NCI-H446 treated with DMSO at 0.1 percent for 48 hours (cell line): ENCODE results near the gene ELFN1.
"Not testable (repeated sequence)": the region's sequence is repeated elsewhere in the genome, so short reads cannot be mapped to it uniquely, and the experiment has no call there.

Experiments used
- DNase-seq: peaks from one replicate; lab custom pipeline; 2025; lab: John Stamatoyannopoulos, UW

The ELFN1 gene

DNA sequence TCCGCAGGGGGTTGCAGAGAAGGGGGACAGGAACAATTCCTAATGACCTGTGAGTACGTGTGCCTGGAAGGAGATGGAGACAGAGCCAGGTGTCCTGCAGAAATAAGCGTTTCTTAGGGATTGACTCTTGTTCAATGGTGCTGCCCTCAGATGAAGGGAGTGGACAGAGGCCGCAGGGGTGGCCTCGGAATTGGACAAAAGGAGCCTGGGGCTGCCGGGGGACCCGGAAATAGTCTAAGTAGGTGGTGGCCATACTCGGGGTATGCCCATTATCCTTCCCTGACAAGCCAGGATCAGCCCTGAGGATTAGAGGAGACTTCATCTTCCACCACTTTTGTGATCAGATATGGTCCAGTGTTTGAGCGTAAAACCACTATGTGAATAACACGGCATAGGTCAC, 39.2 kb downstream of the ELFN1 start:
- DNase-seq: no peak

DNA sequence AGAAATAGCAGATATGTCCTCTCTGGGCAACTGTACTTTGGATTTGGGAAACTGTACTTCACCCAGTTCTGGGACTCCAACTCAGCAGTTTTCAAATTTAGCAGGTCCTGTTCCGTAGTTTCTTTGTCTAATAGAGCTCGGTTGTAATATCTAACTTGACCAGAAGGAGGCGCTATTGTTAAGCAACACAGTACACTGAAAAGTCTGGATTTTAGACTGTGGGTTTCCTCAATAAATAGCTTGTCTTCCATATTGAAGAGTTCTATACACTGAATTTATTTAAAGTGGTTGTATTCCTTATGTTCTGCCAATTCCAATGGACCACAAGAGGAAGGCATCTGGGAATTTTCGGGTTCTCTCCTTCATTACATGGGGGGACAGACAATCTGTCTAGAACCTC, 39.8 kb downstream of the ELFN1 start:
- no peak for DNase-seq

DNA sequence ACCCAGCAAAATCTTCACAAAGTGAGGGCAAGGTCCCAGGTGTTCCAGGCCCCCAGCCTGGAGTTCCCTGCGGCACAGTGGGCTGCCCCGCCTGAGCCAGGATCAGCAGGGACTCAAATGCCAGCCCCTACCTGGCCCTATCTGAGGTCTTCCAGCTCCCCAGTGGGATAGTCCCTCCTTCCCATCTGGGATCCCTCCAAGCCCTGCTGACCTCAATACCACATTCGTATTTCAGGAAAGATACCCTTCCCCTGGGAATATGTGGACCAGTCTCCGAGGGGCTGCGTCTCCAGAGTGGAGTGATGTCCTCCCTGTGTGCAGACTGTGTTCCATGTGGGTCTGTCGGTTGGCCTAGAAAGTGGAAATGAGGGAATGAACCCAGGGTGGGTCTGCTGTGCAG, 40.9 kb downstream of the ELFN1 start:
- no peak for DNase-seq

DNA sequence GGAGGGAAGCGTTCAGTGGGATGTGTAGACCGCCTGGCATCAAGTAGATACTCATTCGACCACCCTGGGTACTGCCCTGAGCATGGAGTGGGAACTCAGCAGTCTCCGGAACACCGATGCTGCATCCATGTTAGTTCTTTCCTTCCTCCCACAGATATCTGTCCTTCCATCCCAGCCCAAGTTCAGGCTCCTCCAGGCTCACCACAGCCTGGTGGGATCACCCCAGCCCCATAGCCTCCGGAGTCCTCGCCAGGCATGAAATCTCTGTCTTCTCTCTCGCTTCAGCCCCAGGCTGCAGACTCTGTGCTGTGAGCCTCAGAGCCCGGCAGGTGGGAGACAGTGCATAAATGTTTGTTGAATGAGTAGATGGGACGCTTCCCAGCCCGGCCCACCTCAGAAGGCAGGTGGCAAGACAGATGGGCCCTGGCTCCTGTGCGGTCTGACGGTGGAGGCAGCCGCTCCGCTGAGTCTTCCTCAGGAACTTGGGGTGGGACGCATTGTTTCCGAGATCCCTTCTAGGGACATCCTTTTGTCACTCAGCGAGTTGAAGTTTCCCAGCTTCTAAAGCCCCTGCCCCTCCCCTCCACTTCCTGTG, 42.9 kb downstream of the ELFN1 start:
- no peak for DNase-seq

DNA sequence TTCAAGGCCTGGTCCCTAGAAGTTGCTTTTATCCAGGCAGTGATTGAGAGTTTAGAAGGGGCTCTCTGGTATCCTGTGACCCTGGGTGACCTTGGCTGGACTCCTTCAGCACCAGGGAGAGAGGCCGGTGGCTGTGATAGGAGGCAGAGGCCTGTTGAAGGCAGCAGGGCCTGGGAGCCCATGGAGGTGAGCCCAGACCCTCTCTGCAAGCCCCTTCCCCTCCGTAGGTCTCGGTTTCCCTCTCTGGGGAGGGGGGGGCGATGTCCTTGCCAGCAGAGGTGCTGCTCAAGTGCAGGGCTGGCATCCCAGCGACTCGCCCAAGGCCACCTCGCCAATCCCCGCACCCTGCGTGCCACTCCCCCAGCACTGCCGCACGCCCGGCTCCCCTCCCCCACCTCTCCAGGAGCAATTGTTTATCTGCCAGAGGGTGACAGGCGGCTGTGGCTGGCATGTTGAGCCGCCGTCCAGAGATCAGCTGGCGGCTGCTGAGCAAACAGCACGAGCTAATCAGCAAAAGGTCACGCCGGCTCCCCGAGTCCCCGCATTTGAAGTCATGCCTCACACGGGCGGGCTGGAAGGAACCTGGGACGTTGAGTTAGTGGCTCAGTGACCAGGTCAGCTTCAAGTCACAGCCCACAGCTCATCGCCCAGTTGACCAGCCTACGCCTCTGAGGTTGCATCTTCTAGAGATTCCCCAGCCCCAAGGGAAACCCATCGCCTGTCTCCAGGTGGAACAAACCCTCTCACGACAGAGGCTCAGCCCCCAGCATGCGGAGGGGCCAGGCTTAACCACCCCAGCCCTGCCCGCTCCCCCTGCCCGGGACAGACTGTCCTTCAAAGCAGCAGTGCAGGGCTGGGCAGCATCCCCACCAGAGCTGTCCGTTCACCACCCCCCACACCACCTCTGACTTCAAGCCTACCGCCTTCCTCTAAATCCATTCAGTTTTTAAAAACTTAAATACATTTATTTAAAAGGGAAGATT, 43.7 kb downstream of the ELFN1 start:
- DNase-seq: no peak

DNA sequence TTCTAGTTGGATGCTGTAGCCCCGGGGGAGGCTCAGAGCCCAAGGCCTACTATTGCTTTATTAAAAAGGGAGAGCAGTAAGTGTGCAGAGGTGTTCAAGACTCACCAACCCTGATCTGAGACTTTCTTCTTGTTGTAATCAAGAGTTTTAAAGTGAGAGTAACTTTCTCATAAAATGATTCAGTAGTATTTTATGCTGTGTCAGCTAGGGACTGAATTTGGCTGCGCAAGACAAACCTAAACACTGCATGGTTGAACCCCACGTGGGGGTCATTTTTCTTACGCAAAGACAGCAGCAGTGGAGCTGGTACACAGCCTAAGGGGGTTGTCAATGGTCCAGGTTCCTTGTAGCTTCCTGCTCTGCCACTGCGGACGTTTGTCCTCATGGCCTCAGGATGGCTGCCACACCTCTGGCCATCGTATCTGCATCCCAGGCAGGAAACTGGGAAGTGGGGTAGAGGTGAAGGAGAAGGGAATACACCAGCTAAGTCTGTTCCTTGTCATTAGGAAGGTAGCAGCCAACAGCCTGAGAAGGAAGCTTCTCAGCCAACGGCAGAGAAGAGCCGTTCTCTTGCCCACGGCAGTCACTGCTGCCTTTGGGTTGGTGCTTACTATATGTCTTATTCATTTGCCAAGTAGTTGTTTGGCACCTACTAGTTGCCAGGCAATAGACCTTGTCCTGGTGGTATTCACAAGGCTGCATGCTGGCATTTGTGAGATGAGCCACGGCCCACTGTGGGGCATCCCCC, 44.7 kb downstream of the ELFN1 start:
- no peak for DNase-seq

DNA sequence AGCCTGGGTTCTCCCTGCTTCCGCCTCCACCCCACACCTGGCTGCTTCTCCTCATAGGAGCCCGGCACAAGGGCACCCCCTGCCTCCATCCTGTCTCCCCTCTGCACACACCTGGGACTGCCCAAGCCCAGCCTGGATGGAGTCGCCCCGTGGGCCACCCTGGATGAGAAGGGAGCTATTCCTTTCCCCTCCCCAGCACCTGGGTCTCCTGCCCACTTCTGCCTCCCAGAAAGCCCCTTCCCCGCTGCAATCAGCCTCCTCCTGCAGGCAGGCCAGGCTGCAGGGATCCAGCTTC, 45.2 kb downstream of the ELFN1 start:
- DNase-seq: no peak

DNA sequence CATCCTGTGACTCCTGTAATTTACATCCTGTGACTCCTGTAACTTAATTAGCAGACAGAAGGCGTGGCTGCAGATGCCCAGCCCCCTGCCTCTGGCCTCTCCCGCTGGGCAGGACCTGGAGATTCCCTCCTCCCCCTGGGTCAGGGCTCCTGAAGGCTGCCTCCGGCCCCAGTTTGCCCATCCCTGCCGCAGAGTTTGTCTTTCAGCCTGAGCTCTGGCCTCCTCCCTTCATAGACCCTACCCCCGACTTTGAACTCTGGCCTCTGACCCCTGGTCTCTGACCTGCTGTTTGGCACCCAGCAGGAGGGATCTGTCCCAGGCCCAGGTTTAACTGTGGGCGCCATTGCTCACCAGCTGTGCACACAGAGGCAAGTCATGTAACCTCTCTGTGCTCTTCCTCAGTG, 45.6 kb downstream of the ELFN1 start:
- DNase-seq: no peak

DNA sequence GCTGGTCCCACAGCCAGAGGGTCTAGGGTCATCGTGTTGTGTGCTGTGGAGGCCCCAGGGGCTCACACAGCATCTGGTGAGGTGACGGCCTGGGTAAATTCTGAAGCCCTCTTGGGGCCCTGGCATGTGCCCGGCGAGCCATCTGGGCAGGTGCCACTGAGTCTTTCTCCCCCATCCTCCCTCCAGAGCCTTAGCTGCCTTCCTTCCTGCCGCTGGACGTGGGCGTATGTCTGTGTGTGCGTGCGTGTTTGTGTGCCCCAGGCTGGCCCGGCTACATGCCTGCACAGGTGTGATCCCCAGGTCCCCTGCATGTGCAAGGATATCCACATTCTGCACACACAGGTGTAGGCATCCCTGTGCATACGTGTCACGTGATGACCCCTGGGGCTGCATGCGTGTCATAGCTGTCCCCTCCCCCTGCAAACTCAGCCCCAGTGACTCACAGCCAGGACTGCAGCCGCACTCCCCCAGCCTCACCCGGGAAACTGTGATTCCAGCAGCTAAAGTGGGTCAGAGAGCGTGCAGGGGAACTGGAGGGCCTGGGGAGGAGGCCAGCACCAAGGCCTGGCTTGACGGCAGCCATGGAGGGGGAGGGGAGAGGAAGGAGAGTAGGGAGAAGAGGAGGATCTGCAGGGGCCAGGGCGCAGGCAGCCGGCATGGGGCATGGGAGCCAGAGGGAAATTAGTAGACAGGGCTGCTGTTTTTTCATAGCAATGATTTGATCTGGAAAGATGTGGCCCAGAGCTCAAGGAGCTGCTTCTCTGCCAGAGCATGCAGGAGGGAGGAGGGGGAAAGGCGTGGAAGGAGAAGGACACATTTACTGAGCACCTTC, 46.4 kb downstream of the ELFN1 start:
- DNase-seq: no peak

DNA sequence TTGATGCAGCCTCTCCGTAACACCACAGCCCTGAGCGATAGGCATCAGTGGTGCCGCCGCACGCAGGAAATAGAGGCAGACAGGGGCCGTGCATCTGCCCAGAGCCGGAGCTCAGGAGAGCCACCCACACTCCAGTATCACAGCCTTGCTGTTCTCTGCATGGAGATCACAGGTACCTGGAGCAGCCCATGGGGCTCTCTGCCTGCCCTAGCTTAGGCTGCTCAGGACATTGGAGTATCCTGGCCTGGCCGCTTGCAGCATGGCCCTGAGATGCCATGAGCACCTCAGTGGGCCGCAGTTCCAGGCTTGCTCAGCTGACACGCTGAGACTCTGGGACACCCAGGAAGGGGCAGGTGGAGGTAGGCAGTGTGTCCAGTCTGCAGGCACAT, 47.0 kb downstream of the ELFN1 start:
- DNase-seq: no peak

DNA sequence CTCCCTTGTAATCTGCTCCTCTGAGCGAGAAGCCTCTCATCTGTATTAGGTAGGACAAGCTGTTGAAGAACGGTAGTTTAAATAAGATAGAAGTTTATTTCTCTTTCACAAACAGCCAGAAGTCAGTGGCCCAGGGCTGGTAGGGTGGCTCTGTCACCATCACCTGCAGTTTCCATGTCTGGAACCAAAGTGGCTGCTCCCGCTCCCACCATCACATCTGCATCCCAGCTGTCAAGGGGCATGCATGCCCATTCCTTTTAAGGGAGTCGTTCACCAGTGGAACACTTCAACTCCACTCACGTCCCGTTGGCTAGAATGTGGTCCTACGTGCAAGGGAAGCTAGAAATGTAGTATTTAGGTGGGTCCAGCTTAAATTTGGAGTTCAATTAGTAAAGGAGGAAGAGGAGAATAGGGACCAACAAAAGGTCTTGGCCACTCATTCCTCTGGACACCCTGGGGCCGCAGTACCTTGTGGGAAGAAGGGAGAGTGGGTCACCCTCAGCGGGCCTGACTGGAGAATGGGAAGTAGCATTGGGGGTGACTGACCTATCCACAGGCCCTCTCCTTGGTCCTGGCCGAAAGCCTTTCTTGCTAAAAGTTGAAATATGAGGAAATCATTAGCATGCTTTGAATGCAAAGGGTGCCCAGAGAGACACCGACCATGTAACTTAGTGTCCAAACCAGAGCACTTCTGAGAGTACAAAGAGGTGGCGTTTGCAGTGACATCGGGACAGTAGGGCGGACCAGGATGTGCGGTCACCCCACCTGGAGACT, 48.0 kb downstream of the ELFN1 start:
- DNase-seq: no peak

DNA sequence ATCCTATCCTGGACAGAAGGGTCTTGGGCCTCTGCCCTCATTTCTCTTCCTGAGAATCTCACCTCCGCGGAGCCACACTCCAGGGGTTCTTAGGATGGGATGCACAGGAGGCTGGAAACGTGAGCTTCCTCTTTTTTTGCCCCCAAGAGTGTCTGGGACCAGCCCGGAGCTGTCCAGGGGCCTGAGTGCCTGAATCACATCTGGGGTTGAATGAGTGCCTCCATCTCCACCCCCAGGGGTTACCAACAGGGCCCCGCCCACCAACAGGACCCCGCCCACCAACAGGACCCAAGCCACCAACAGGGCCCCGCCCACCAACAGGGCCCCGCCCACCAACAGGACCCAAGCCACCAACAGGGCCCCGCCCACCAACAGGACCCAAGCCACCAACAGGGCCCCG, 48.8 kb downstream of the ELFN1 start:
- DNase-seq: not testable (repeated sequence)

DNA sequence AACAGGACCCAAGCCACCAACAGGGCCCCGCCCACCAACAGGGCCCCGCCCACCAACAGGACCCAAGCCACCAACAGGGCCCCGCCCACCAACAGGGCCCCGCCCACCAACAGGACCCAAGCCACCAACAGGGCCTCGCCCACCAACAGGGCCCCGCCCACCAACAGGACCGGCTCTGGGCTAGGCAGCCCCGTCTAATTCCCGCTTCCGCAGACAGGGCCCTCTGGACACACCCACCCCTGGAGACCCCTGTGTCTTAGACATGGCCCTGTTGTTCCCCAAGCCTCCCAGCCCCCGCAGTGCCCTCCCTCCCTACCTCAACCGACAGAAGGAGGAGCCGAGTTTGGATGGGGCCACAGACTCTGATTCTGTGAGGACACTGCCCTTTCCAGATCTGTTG, 49.2 kb downstream of the ELFN1 start:
- DNase-seq: not testable (repeated sequence)

DNA sequence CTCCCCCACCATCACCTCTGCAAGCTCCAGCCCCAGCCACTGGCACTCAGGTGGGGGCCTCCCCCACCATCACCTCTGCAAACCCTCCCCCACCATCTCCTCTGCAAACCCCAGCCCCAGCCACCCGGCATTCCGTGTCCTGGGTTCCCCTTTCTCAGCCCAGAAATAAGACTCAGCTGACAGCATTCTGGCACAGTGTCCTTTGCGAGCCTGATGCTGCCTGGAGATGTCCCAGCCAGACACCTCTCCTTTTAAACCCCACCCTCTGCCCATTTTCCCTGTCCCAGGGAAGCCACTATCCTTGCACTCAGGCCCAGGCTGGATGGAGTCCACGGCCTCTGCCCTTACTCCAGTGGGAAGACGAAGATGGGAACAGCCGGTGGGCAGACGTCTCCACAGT, 49.8 kb downstream of the ELFN1 start:
- DNase-seq: no peak

DNA sequence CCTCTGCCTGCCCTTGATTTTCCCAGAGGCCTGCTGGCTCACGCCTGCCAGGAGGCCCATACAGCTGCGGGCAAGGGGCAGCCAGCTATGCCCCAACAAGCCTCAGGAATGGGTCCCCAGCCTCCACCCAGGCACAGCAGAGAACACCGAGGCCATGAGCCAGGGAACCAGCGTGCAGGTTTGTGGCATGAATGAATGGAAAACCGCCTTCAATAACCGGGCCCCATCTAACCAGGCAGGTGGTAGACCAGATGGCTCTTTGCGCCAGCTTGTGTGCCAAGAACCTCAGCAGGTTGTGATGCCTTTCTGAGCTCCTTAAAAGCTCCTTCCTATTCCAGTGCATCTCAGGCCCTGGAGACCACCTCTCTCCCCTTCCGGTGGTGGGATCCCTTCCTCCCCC, 50.2 kb downstream of the ELFN1 start:
- peak; percentile 79 for DNase-seq

DNA sequence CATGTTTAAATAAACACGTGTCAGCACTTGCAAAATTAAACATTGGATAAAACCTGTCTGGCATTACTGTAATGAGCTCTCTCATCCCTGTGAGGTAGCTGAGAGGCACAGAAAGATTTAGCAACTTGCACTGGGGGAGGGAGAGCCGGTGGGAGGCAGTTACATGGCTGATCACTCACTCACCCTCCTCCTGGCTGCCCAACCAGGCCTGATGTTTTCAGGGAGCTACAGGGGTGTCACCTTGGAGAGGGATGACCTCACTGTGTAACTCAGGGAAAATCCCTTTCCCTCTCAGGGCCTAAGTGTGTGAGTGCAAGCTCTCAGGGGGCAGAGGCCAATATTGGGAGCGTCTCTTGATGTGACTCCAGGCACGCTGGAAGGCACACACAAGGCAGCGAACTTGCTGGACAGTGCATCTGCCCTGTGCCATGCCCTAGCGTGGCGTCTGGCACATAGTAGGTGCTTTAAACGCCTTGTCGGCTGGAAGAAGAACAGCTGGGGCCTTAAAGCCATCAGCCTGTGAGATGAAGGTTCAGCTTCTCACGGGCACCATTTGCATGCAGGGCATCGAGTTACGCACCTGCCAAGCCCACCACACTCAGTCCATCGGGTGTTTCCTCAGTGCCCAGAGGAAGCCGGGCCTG, 51.1 kb downstream of the ELFN1 start:
- DNase-seq: no peak

DNA sequence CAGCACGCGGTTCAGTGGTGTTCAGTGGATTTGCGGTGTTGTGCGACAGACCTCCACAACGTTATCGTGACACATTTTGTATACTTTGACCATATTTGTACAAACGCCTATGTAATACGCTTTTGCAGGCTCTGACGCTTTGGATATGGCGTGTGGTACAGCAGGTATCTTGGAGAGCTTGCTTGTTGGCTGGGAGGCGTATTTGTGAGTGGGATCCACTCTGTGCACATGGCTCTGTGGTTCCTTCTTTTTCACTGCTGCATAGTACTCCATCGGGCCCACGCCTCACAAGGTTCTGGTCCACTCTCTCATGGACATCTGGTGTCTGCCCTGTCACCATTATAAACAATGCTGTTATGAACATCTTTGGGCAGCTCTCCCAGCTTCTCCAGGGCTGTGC, 53.2 kb downstream of the ELFN1 start:
- no peak for DNase-seq

DNA sequence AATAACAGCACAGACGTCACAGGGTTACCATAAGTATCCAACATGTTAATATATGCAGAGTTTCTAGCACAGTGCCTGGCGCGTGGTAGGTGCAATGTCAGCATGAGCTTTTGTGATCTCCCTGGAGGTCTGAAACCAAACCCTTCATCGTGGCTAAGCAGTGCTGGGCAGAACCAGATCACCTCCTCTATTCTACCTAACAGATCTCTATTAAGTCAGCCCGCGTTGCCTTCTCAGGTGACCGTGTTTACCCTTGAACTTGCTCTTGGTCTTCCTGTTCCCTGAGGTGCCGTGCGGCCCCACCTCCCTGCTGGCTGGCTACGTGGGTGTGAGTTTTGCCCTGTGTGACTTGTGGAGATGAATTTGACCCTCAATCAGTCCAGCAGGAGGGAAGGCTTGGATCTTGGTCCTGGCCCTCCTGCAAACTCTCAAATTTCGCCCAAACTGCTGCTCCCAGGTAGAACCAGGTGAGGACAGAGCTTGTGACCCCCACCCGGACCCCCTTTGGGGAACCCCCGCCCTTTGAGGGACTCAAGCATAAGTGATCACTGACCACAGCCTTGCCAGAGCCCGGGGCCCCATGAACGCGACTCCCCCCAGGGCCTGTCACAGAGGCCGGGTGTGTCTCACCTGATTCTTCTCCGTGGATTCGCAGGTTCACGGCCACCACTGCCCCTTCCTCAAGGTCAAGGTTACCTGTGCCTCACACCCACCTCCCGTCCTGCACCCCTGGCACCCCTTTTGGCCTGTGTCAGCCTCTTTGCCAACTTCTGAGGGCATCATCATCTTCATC, 54.2 kb downstream of the ELFN1 start:
- no peak for DNase-seq

DNA sequence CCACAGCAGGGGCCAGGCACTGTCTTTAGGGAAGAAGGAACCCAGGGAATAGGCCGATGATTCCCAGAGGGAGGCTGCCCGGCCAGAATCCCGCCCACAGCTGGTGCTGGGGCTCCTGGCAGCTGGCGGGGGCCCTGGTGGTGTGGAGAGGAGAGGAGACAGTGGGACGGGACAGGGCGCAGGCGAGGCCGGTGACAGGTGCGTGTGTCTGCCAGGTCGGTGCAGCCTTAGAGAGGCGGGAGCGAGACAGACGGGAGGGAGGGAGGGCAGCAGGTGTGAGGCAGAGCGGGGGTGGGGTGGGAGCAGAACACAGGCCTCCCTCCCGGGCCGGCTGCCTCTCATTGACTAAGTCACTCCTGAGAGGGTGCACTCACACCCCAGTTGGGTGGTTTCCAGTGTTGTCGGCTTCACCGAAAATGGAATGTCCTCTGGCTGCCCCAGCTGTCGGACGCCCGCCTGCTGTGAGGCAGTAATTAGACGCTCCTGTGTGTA, 55.2 kb downstream of the ELFN1 start:
- DNase-seq: peak; percentile 70
